Measurements from ENCODE around the gene ARFRP1.
"Not testable (repeated sequence)": the region's sequence is repeated elsewhere in the genome, so short reads cannot be mapped to it uniquely, and the experiment has no call there.

ARFRP1 gene

DNA sequence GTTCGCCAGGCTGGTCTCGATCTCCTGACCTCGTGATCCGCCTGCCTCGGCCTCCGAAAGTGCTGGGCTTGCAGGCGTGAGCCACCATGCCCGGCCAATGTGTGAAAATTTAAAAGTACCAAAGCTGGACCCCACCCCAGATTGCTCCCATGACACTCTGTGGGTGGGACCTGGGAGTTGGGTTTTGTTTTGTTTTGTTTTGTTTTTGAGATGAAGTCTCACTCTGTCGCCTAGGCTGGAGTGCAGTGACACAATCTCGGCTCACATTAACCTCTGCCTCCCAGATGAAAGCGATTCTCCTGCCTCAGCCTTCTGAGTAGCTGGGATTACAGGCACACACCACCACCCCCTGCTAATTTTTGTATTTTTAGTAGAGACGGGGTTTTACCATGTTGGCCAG lies 36.1 kb downstream of the ARFRP1 start:
- not testable (repeated sequence) for DNase-seq

DNA sequence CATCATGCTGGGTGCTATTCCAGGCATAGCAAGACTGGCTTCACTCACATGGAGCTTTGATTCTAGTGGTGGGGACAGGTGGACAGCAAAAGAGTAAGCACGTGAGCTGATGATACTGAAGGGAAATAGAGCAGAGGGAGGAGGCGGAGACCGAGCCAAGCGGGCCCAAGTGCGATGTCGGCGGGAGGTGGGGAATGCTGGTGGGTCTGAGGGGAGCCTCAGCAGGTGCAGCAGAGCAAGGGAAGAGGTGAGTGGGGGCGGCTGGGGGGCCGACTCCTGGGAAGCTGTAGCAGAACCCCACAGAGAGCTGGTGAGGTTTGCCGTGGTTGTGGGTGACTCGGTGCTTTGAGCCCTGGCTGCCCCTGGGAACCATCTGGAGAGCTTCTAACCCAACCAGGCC lies 39.4 kb downstream of the ARFRP1 start:
- DNase-seq, result no peak

DNA sequence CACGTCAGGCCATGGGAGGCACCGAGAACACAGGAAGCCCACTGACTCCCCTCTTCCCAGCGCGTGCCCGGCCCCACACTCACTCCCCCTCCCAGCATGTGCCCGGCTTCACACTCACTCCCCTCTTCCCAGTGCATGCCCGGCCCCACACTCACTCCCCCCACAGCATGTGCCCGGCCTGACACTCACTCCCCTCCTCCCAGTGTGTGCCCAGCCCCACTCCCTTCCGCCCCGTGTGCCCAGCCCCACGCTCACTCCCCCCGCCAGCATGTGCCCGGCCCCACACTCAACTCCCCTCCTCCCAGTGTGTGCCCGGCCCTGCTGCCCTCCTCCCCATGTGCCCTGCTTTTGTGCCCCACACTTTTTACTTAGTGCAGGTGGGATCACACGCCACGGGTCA lies 39.9 kb downstream of the ARFRP1 start:
- no peak for DNase-seq

DNA sequence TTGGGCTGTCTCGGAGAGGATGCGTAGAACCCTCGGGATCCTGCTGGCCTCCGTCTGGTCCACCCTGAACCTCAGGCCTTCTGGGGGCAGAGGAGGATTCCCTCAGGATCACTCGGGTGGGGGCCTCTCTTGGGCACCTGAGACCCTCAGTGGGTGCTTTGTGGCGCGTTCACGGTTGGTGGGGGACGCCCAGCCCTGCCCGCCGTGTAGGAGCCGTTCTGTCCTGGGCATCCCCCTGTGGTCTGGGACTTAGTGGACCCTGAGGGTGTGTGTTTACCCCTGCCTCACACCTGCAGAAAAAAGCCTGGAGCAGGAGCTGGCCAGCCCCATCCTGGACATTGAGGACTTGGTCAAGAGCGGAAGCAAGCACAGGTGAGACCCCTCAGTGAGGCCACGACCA lies 42.1 kb downstream of the ARFRP1 start:
- DNase-seq, result no peak

DNA sequence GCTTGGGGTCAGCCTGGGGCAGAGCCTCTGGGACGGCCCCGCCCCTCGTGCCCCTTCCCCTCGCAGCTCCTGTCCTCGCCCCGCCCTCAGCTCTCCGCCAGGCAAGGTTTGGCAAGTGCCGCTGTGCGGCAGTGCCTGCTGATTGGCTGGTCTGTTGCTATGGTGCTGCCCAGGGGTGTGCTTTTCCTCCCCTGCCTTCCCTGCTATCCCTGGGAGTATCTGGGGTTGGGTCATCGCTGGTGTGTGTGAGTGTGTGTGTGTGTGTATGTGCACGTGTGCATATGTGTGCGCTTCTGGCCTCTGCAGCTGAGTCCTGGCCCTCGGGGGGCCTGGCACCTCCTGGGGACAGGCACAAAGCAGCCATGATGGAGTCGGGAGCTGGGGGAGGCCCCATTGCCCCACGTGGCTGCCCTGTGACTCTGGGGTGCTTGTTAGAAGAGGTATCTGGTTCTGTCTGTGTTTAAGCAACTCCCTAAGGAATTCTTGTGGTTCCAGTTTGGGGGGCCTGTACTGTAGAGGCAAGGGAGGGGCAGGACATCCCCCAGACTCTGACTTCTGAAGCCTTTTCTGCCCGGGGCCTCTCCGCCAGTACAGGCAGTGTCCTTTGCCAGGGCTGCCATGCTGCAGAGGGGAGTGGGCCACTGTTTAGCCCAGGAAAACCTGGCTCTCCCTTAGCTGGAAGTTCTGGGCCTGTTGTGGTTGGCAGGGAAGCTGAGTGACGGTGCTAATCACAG lies 42.7 kb downstream of the ARFRP1 start:
- no peak for DNase-seq

GRCh38 chr20:63664143-63664851 lies 43.5 kb downstream of the ARFRP1 start:
- DNase-seq, result no peak

- no peak for DNase-seq
Observed at GRCh38 chr20:63663332-63664066, 44.3 kb downstream of the ARFRP1 start.

DNA sequence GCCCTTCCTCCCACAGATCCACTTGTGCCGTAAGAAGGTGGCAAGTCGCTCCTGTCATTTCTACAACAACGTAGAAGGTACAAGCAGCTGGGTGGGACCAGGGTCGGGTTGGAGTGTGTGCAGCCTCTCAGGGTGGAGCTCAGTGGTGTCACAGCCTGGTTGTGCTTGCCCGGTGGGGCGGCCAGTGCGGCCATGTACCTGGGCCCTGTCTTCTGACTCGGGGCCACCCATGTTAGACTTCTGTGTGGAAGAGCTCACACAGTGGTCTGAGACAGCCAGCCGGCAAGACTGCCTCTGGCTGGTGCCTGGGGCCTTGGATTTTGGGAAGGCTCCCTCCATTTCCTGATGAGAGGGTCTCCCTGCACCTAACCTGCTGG lies 45.0 kb downstream of the ARFRP1 start:
- DNase-seq, result no peak

GRCh38 chr20:63661959-63662812 lies 45.6 kb downstream of the ARFRP1 start:
- DNase-seq, result no peak

DNA sequence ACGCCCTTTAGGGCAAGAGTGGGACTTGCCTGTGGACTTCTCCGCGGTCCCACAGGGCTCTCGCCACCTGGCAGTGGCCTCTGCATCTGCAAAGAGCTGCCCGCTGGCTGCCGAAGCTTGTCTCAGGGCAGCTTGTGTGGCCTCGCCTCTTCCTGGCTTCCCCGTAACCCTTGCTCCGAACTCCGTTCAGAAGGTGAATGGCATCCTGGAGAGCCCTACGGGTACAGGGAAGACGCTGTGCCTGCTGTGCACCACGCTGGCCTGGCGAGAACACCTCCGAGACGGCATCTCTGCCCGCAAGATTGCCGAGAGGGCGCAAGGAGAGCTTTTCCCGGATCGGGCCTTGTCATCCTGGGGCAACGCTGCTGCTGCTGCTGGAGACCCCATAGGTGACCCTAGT lies 46.7 kb downstream of the ARFRP1 start:
- DNase-seq, result no peak

GRCh38 chr20:63660622-63661021 lies 47.2 kb downstream of the ARFRP1 start:
- no peak for DNase-seq

DNA sequence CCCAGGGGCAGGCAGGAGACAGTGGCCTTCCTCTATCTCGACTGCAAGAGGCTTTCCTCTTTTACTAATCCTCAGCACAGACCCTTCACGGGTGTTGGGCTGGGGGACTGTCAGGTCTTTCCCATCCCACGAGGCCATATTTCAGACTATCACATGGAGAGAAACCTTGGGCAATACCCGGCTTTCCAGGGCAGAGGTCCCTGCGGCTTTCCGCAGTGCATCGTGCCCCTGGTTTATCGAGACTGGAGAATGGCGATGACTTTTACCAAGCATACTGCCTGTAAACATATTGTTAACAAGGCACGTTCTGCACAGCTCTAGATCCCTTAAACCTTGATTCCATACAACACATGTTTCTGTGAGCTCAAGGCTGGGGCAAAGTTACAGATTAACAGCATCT lies 47.6 kb downstream of the ARFRP1 start:
- DNase-seq, result not testable (repeated sequence)

DNA sequence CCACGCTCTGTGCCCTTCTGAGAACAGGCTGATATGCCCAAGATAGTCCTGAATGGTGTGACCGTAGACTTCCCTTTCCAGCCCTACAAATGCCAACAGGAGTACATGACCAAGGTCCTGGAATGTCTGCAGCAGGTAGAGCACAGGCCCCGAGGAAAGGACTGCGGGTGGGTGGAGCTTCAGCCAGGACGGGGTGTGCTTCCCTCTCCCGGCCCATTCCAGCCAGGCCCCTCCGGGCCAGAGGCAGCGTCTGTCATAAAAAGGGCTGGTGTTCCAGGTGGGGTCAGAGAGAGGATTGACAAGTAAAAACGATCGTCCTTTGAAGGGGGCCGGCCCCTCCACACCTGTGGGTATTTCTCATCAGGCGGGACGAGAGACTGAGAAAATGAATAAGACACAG lies 48.4 kb downstream of the ARFRP1 start:
- DNase-seq, result peak; percentile 73

DNA sequence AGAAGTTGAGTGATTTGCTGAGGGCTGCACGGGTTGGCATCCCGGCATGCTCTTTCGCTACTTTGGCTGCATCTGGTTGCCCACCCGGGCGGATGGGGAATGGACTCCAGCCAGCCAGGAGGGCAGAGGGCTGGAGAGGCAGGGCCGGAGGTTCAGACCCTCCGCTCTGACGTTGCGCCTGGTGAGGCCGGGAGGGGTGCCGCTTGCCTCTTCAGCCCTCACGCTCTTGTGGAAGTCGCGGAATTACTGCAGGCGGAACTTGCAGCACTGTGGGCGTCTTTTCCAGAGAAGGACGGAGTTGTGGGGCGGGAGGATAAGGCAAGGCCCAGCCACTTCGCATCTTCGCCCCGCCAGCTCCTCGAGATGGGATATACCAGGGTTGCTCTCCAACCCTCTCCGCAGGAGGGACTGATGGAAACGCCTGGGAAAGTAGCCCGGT lies 49.0 kb downstream of the ARFRP1 start:
- DNase-seq, result no peak

DNA sequence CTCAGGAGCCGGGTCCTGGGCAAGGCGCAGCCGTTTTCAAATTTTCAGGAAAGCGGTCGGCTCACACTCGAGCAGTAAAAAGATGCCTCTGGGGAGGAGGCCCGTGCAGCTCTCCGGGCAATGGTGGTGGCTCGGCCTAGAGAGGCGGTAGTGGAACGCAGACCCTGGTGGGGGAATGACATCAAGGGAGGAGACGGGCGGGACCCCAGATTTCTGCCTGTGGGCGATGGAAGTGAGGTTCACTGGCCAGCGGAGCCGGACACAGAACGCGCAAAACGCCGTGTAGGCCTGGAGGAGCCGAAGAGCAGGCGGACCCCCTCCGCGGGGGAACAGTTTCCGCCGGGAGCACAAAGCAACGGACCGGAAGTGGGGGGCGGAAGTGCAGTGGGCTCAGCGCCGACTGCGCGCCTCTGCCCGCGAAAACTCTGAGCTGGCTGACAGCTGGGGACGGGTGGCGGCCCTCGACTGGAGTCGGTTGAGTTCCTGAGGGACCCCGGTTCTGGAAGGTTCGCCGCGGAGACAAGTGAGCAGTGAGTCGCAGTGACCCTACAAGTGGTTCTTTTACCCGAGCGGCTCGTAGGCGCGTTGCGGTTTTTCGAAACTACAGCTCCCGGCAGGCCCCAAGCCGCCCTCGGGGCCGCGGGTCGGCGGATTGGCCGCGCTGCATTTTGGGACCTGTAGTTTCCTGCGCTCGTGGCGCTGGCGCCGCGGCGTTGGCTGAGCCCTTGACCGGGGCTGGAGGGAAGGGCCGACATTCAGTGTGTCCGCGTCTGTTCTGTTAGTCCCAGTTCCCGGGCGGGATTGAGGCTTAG lies 49.6 kb downstream of the ARFRP1 start, which contains the start of gene RTEL1:
RTEL1 (plus strand) TSS at position 376 of the 812 bp plus-strand sequence. CDS start 1,091 bp downstream, outside the sequence.
- peak; percentile 96 for DNase-seq

GRCh38 chr20:63657260-63657936 lies 50.4 kb downstream of the ARFRP1 start:
- no peak for DNase-seq

DNA sequence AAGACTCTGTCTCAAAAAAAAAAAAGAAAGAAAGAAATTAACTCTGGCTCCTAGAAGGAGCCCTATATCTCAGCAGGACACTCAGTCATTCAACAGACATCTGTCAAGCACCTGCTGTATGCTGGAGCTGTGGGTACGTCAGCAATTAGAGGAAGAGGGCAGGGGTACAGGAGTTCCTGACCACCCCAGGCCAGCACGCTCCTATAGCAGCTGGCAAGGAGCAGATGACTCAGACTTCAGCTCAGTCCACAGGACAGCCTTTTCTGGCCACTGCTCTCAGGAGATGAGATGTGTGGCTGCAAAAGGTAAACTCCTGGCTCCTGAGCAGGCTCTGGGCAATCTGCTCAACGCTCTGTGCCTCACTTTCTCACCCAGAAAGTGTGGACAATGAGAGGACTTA lies 51.3 kb downstream of the ARFRP1 start:
- no peak for DNase-seq

DNA sequence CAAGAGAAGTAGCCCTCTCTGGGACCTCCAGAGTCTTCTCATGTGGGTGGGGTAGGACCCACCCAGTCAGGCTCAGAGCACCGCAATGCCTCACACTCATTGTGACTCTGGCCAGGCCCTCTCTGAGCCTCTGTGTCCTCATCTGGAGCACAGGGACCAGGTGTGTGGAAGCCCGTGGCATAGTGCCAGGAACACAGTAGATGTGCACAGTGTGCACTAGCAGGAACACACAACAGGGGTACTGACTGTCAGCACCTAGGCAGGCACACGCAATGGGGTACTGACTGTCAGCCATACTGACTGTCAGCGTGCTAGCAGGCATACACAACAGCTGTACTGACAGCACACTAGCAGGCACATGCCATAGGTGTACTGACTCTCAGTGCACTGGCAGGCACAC lies 52.5 kb downstream of the ARFRP1 start:
- no peak for DNase-seq

DNA sequence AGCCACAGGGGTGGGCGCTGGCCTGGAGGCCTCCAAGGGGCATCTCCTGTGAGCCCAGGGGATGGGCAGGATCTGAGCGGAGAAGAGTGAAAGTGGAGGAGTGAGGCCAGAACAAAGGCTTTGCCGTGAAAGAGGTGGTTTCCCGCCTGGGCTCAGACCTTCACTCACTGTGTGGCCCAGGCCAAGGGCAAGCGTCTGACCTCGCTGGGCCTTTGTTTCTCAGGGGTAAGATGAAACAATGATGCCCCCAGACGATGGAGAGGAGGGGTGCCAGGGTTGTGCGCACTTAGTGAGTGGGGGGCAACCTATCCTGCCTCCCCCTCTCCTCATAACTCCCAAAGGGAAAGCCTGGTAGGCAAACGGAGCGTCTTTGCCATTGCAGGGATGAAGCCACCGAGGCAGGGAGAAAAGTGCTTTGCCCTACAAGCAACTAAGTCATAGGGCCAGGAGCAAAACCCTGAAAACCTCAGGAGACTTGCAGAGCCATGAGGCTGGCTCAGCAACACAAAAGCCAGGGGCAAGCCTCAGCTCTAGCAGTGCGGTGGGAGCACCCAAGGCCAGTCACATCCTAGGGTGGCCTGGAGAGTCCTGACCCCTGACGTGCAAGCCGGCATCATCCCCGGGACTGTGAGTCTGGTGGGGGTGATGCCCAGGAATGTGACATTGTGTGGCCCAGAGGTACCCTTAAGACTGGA lies 53.7 kb downstream of the ARFRP1 start:
- no peak for DNase-seq
